OCI-LY7 (cell line): ENCODE data around the gene EYA2.

Experiments
- CTCF ChIP-seq: fragments of 200-600 bp; sonication (generic); conservative IDR thresholded peaks from 2 replicates; pipeline ENCODE4 v1.5.1; 2014; ENCODE audit warnings: mild to moderate bottlenecking, antibody characterized with exemption, low read length, moderate library complexity, mixed read lengths
- EZH2phosphoT487 ChIP-seq: fragments of 200-600 bp; sonication (generic); IDR thresholded peaks from 2 replicates; pipeline ENCODE4 v1.6.1; 2018; ENCODE audit warnings: low read depth, borderline replicate concordance, mild to moderate bottlenecking, mixed run types, antibody characterized with exemption, low read length, moderate library complexity, mixed read lengths

- TF ChIP-seq CTCF (no peak), EZH2phosphoT487 (no peak)
Observed at GRCh38 chr20:47237715-47238114, 343.1 kb downstream of the EYA2 start.
